Lower leg skin (tissue), 4 donors: ENCODE measurements around the gene RPS14. TPM values are rescaled to one million over a fixed set of nuclear protein-coding genes. Genes with fewer than 3 reads are reported as not detected.

Experiments
- DNase-seq, 2 donors: peaks; one replicate each; pipeline ENCODE4 v3.0.0-alpha.2; 2019; ENCODE audit warnings: low spot score in 2 of 2
- H3K4me3 ChIP-seq: fragments of 200-600 bp; sonication (generic); 2 replicates; pipeline ENCODE4 v1.5.1; 2017; ENCODE audit warnings: mild to moderate bottlenecking, low read depth; ENCODE audit not compliant: poor library complexity, severe bottlenecking
- POLR2A ChIP-seq, 2 donors: fragments of 450-650 bp; IDR thresholded peaks; one replicate each; pipeline ENCODE4 v1.6.1; 2016 to 2017; ENCODE audit warnings: antibody characterized with exemption in 2 of 2, mild to moderate bottlenecking in 1 of 2, moderate library complexity in 1 of 2
- WGBS, 2 donors: methylation state at CpG; one replicate each; pipeline ENCODE4 v1.1.5; 2018; 5-methylcytosine and 5-hydroxymethylcytosine counted together
- intact Hi-C: fragments of 100-400 bp; cut with DNase I; formaldehyde crosslinking; loops from one replicate; pipeline ENCODE4 v1.15.0; 2023; ENCODE audit warnings: low total_unique reads
- total RNA-seq, 4 donors: library from RNA; depleted of rRNA; stranded (reverse); fragments of >200 nt; gene quantifications; one replicate each; pipeline ENCODE4 v1.1.0, GENCODE V29; 2016
- TF ChIP-seq, protein P1 (sequence below), 3 donors: fragments of 450-650 bp; IDR thresholded peaks; one replicate each; pipeline ENCODE4 v1.5.1; 2016; ENCODE audit warnings: antibody characterized with exemption in 3 of 3, mild to moderate bottlenecking in 3 of 3, moderate library complexity in 2 of 3

Gene RPS14
- total RNA-seq, 4 donors from 2014 or later = 2,497 to 4,490 (median 3,854) TPM

DNA sequence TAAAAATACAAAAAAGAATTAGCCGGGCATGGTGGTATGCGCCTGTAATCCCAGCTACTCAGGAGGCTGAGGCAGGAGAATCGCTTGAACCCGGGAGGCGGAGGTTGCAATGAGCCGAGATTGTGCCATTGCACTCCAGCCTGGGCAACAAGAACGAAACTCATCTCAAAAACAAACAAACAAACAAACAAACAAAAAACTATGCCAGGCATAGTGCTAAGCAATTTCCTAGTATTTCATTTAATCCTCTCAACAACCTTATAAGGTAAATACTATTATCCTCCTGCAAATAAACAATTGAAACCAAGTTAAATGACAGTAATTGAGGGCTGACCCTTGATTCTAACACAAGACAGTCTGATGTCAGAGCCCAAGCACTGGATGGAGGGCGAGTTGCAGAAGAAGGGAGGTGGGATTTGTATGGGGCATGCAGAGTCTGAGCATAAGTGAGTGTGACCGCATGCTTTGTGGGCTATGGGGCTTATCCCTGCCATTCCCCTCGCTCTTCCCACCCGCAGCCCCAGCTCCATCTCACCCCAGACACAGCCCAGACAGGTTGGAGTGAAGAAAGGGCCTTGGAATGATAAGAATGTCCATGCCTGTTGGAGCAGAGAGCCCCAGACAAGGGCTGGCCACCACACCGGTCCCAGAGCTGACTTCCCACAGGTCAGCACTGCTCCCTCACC lies 24.3 kb upstream of the RPS14 start:
- no peak overlapping the region for H3K4me3 ChIP-seq
- no peak for DNase-seq
- intact Hi-C loops = no loop called here
- WGBS, 2 donors = 86 to 90% methylated on average over 12 of the region's 12 CpGs
- no peak for TF ChIP-seq POLR2A (IDR thresholded peaks at IDR 0.05)
- TF ChIP-seq, protein P1, sequence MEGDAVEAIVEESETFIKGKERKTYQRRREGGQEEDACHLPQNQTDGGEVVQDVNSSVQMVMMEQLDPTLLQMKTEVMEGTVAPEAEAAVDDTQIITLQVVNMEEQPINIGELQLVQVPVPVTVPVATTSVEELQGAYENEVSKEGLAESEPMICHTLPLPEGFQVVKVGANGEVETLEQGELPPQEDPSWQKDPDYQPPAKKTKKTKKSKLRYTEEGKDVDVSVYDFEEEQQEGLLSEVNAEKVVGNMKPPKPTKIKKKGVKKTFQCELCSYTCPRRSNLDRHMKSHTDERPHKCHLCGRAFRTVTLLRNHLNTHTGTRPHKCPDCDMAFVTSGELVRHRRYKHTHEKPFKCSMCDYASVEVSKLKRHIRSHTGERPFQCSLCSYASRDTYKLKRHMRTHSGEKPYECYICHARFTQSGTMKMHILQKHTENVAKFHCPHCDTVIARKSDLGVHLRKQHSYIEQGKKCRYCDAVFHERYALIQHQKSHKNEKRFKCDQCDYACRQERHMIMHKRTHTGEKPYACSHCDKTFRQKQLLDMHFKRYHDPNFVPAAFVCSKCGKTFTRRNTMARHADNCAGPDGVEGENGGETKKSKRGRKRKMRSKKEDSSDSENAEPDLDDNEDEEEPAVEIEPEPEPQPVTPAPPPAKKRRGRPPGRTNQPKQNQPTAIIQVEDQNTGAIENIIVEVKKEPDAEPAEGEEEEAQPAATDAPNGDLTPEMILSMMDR (IDR thresholded peaks at IDR 0.05) = no peak

DNA sequence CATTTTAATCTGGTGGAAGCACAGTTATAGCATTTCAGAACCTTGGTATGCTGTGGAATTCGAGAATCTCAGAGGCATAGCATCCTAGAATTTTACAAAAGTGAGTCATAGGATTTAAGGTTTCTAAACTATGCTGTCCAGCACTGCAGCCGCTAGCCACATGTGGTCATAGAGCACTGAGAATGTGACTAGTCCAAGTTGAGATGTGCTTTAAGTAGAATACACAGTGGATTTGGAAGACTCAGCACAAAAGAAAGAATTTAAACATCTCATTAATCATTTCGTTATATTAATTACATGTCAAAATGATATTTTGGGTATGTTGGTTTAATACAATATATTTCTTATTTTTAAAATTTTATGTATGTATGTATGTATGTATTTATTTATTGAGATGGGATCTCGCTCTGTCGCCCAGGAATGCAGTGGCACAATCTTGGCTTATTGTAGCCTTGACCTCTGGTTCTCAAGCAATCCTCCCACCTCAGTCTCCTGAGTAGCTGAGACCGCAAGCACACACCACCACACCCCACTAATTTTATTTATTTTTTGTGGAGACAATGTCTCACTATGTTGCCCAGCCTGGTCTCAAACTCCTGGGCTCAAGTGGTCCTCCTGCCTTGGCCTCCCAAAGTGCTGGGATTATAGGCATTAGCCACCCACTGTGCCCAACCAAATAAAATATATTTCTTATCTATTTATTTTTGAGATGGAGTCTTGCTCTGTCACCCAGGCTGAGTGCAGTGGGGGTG lies 20.4 kb upstream of the RPS14 start:
- intact Hi-C loops = loop anchor here (10.0 kb wide), 1 partner anchor 185 kb away; no protein-coding TSS in a partner anchor
- DNase-seq = no peak
- 78% methylated on average over 6 of the region's 6 CpGs for WGBS, 2 donors
- no peak overlapping the region for H3K4me3 ChIP-seq
- TF ChIP-seq POLR2A (IDR thresholded peaks at IDR 0.05) = no peak
- TF ChIP-seq, protein P1 (IDR thresholded peaks at IDR 0.05) = no peak

DNA sequence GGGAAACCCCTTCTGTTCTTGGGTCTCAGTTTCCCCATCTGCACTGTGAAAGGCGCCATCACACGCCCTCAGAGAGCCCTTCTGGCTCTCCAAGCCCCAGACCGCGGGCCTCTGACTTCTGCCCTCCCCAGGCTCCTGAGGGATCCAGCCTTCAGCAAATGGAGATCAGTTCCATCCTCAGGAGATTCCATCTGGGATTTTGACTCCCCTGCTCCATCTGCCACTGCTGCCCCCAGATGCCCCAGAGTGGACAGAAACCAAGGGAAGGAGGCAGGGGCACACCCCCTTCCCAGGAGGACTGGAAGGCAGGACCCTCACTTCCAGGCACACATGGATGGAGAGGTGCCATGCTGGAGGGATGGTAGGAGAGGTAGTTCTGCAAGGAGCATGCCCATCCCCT lies 18.7 kb upstream of the RPS14 start:
- intact Hi-C loops = loop anchor here (10.0 kb wide), 1 partner anchor 187 kb away; no protein-coding TSS in a partner anchor
- WGBS, 2 donors = 95 to 96% methylated on average over 4 of the region's 4 CpGs

DNA sequence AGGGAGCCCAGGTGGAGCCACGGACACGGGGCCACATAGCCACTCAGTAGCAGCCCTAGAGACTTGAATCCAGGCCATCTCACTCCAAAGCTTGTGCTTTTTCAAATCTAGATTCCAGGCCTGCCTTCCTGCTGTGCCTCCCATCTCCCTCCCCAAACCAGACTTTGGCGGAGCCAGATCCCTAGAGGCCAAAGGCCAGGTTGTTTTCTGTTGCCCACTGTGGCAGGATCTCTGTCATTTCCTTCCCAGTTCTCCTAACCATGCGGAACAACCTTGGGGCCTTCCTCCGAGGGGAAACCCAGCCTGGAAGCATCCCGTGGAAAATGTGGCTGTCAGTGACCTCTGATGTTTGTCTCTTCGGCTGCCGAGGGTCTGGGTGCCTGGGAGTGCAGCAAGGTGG lies 16.4 kb upstream of the RPS14 start:
- 80 to 88% methylated on average over 7 to 8 of the region's 8 CpGs for whole genome bisulfite sequencing, 2 donors
- no peak overlapping the region for H3K4me3 ChIP-seq
- TF ChIP-seq, protein P1 (IDR thresholded peaks at IDR 0.05) = no peak
- no peak for TF ChIP-seq POLR2A (IDR thresholded peaks at IDR 0.05)
- intact Hi-C loops = loop anchor here (10.0 kb wide), 1 partner anchor 189 kb away; no protein-coding TSS in a partner anchor
- DNase-seq = no peak

More for the DNA sequence above, 18.7 kb upstream of the RPS14 start:
- TF ChIP-seq, protein P1 (IDR thresholded peaks at IDR 0.05) = no peak
- no peak for TF ChIP-seq POLR2A (IDR thresholded peaks at IDR 0.05)
- DNase-seq = no peak
- no peak overlapping the region for H3K4me3 ChIP-seq

DNA sequence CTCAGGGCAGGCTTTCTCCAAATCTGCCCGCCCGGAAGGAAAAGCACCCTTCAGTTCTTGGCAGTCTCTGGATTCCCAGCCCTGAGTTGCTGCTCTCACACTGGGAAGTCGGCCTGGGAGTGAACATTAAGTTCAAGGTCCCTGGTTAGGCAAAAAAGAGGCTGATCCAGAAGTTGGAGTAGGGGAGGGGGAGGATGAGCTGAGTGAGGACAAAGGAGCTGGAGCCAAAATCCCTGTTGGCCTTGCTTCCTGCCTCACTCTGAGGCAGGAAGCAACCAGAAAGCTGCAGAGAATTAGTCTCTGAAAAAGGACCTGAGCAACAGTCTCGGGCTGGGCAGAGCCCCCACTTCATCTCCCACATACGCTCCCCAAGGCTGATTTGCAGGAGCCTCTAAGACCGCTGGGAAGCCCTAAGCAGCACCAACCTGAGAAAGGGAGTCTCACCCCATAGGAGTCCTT lies 15.0 kb upstream of the RPS14 start:
- DNase-seq = no peak
- intact Hi-C loops = loop anchor here (10.0 kb wide), 1 partner anchor 190 kb away; no protein-coding TSS in a partner anchor
- no peak overlapping the region for H3K4me3 ChIP-seq
- TF ChIP-seq, protein P1 (IDR thresholded peaks at IDR 0.05) = no peak
- no peak for TF ChIP-seq POLR2A (IDR thresholded peaks at IDR 0.05)
- WGBS, 2 donors = 36% methylated on average over 6 of the region's 6 CpGs
